ENCODE measurements around the gene PHF10. TPM values are rescaled to one million over a fixed set of nuclear protein-coding genes. Genes with fewer than 3 reads are reported as not detected.
"Not testable (repeated sequence)": the region's sequence is repeated elsewhere in the genome, so short reads cannot be mapped to it uniquely, and the experiment has no call there.

PHF10 gene
- total RNA-seq: 10 to 100 TPM; 64.6 to 96.5 (median 78.0) TPM

- TF ChIP-seq POLR2AphosphoS5 (IDR thresholded peaks at IDR 0.05) (peak in 1 of 2 donors; percentile 4), EP300 (IDR thresholded peaks at IDR 0.05) (no peak)
Observed at GRCh38 chr6:169724494-169725124, at the start of gene PHF10. Gene PHF10, minus strand, starts transcription at chr6:169724500. Its CDS starts 569 bp downstream, at chr6:169723931.

GRCh38 chr6:169766921-169767736 is 42.8 kb upstream of the PHF10 start:
- peak; percentile 74 for DNase-seq (ENCODE audit: extremely low spot score)
- H3K36me3 ChIP-seq: peaks cover 21 to 93% (median 74%) of the 10 kb centered on the region in 4 donors
- intact Hi-C loops (cut with DNase I): no loop called here
- TF ChIP-seq EP300 (IDR thresholded peaks at IDR 0.05) (no peak), POLR2AphosphoS5 (IDR thresholded peaks at IDR 0.05) (no peak), POLR2A (IDR thresholded peaks at IDR 0.05; ENCODE audit: low read depth) (no peak), CTCF (IDR thresholded peaks at IDR 0.05) (no peak)
- no peak overlapping the region for H3K4me3 ChIP-seq
- no peaks in the 10 kb centered on the region for H3K27me3 ChIP-seq
- no peaks in the 10 kb centered on the region for H3K9me3 ChIP-seq
- 94% methylated on average over 13 of the region's 13 CpGs for WGBS
- H3K27ac ChIP-seq (replicated peaks in 1 of 4): no peak overlapping the region
- H3K4me1 ChIP-seq: peaks cover 0 to 9% (median 4%) of the 10 kb centered on the region in 4 donors

More at GRCh38 chr6:169724494-169725124, at the start of gene PHF10:
- Histone ChIP-seq H3K4me3 (peak within 1 kb of the TSS; percentile 67 to 93 (median 86)), H3K4me1 (peaks cover 26 to 43% (median 33%) of the 10 kb centered on the region in 4 donors), H3K36me3 (no peaks in the 10 kb centered on the region), H3K9me3 (no peaks in the 10 kb centered on the region), H3K27ac (replicated peaks in 1 of 4) (peak within 1 kb of the TSS; percentile 94 to 98 (median 96)), H3K27me3 (no peaks in the 10 kb centered on the region)
- WGBS: 0% methylated on average over 10 of the region's 89 CpGs
- intact Hi-C loops (cut with DNase I): loop anchor here (2.0 kb wide), 1 partner anchor 26 kb away; the partner anchor contains the start of genes DYNLT2 and ERMARD
- DNase-seq (ENCODE audit: extremely low spot score): peak; percentile 92

- WGBS: 47% methylated on average over 5 of the region's 5 CpGs
- intact Hi-C loops (cut with DNase I): no loop called here
Observed at GRCh38 chr6:169766232-169766631, 41.9 kb upstream of the PHF10 start.

GRCh38 chr6:169765789-169766188 is 41.5 kb upstream of the PHF10 start:
- 80% methylated on average over 10 of the region's 10 CpGs for WGBS
- H3K4me3 ChIP-seq; H3K9me3 ChIP-seq; intact Hi-C loops (cut with DNase I); H3K4me1 ChIP-seq; DNase-seq (ENCODE audit: extremely low spot score); H3K27me3 ChIP-seq: not testable (repeated sequence)
- H3K36me3 ChIP-seq: peaks cover 25 to 93% (median 78%) of the 10 kb centered on the region in 4 donors
- peak overlapping the region in 1 of 4 donors; percentile 34 for H3K27ac ChIP-seq (replicated peaks in 1 of 4)

More at GRCh38 chr6:169766232-169766631, 41.9 kb upstream of the PHF10 start:
- TF ChIP-seq EP300 (IDR thresholded peaks at IDR 0.05): no peak
- TF ChIP-seq POLR2A (IDR thresholded peaks at IDR 0.05; ENCODE audit: low read depth): no peak
- no peak for TF ChIP-seq CTCF (IDR thresholded peaks at IDR 0.05)
- no peak for TF ChIP-seq POLR2AphosphoS5 (IDR thresholded peaks at IDR 0.05)
- Histone ChIP-seq H3K27me3 (no peaks in the 10 kb centered on the region), H3K4me3 (no peak overlapping the region), H3K4me1 (peaks cover 0 to 9% (median 4%) of the 10 kb centered on the region in 4 donors), H3K9me3 (no peaks in the 10 kb centered on the region), H3K36me3 (peaks cover 21 to 93% (median 75%) of the 10 kb centered on the region in 4 donors), H3K27ac (replicated peaks in 1 of 4) (peak overlapping the region in 1 of 4 donors; percentile 34)
- peak; percentile 72 for DNase-seq (ENCODE audit: extremely low spot score)

- Histone ChIP-seq H3K4me1 (peaks cover 0 to 9% (median 4%) of the 10 kb centered on the region in 4 donors), H3K4me3 (no peak overlapping the region), H3K27ac (replicated peaks in 1 of 4) (no peak overlapping the region), H3K27me3 (no peaks in the 10 kb centered on the region), H3K36me3 (peaks cover 28 to 96% (median 84%) of the 10 kb centered on the region in 4 donors), H3K9me3 (no peaks in the 10 kb centered on the region)
- no peak for DNase-seq (ENCODE audit: extremely low spot score)
- TF ChIP-seq POLR2AphosphoS5 (IDR thresholded peaks at IDR 0.05) (no peak), CTCF (IDR thresholded peaks at IDR 0.05) (no peak), POLR2A (IDR thresholded peaks at IDR 0.05; ENCODE audit: low read depth) (no peak), EP300 (IDR thresholded peaks at IDR 0.05) (no peak)
- intact Hi-C loops (cut with DNase I): no loop called here
- WGBS: 75% methylated on average over 10 of the region's 10 CpGs
Observed at GRCh38 chr6:169763881-169764280, 39.6 kb upstream of the PHF10 start.
